ENCODE measurements around the gene EEF1E1.

Gene EEF1E1

GRCh38 chr6:8100159-8100854, 2.0 kb downstream of the EEF1E1 start:
- H3K4me1 ChIP-seq (ENCODE audit: control insufficient read depth, insufficient read depth, low read length), result peaks cover 3% of the 10 kb centered on the region; the same call in 1 of the 2 replicates
- peaks cover 24 to 41% of the 10 kb centered on the region in 2 experiments for H3K36me3 ChIP-seq (ENCODE audit: control insufficient read depth in 2 of 2, insufficient read depth in 1 of 2, low read length in 2 of 2)
- no peaks in the 10 kb centered on the region for H3K9me3 ChIP-seq (ENCODE audit: control insufficient read depth, insufficient read depth, low read depth, low read length)
- H3K27ac ChIP-seq (ENCODE audit: extremely low read depth, low read depth, low read length), result no peak overlapping the region
- H3K4me3 ChIP-seq (ENCODE audit: low read depth, low read length), result no peak overlapping the region
- ChIA-PET CTCF (interaction anchor here (0.6 to 0.9 kb wide), 2 partner anchors 15 to 382 kb away, joined by 3 read pairs; no protein-coding TSS in a partner anchor), POLR2A (interaction anchor here (0.9 to 1.0 kb wide), 2 partner anchors 15 to 374 kb away, joined by 3 to 5 read pairs; partner anchors contain the start of gene BMP6)
- TF ChIP-seq ZBTB17 (tag by site-specific recombination; IDR thresholded peaks at IDR 0.05) (0 out of 2 replicates have a peak, but pooled peaks have one; percentile 10), OSR2 (tag by site-specific recombination; IDR thresholded peaks at IDR 0.05) (0 out of 2 replicates have a peak, but pooled peaks have one; percentile 22), SCRT2 (tag by site-specific recombination; IDR thresholded peaks at IDR 0.05) (peak; percentile 66; the same call in 1 of the 2 replicates), FEZF1 (tag by site-specific recombination; IDR thresholded peaks at IDR 0.05) (peak; percentile 41; the same call in 1 of the 2 replicates), IKZF3 (tag by site-specific recombination; IDR thresholded peaks at IDR 0.05) (0 out of 2 replicates have a peak, but pooled peaks have one; percentile 27), SP7 (tag by site-specific recombination; IDR thresholded peaks at IDR 0.05) (peak; percentile 91), ZNF76 (tag by site-specific recombination; IDR thresholded peaks at IDR 0.05; ENCODE audit: borderline replicate concordance, low read depth) (no peak)
- TF ChIP-seq, protein P1, sequence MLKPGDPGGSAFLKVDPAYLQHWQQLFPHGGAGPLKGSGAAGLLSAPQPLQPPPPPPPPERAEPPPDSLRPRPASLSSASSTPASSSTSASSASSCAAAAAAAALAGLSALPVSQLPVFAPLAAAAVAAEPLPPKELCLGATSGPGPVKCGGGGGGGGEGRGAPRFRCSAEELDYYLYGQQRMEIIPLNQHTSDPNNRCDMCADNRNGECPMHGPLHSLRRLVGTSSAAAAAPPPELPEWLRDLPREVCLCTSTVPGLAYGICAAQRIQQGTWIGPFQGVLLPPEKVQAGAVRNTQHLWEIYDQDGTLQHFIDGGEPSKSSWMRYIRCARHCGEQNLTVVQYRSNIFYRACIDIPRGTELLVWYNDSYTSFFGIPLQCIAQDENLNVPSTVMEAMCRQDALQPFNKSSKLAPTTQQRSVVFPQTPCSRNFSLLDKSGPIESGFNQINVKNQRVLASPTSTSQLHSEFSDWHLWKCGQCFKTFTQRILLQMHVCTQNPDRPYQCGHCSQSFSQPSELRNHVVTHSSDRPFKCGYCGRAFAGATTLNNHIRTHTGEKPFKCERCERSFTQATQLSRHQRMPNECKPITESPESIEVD (tag by site-specific recombination; IDR thresholded peaks at IDR 0.05), result peak; percentile 71
- TF ChIP-seq, protein P2, sequence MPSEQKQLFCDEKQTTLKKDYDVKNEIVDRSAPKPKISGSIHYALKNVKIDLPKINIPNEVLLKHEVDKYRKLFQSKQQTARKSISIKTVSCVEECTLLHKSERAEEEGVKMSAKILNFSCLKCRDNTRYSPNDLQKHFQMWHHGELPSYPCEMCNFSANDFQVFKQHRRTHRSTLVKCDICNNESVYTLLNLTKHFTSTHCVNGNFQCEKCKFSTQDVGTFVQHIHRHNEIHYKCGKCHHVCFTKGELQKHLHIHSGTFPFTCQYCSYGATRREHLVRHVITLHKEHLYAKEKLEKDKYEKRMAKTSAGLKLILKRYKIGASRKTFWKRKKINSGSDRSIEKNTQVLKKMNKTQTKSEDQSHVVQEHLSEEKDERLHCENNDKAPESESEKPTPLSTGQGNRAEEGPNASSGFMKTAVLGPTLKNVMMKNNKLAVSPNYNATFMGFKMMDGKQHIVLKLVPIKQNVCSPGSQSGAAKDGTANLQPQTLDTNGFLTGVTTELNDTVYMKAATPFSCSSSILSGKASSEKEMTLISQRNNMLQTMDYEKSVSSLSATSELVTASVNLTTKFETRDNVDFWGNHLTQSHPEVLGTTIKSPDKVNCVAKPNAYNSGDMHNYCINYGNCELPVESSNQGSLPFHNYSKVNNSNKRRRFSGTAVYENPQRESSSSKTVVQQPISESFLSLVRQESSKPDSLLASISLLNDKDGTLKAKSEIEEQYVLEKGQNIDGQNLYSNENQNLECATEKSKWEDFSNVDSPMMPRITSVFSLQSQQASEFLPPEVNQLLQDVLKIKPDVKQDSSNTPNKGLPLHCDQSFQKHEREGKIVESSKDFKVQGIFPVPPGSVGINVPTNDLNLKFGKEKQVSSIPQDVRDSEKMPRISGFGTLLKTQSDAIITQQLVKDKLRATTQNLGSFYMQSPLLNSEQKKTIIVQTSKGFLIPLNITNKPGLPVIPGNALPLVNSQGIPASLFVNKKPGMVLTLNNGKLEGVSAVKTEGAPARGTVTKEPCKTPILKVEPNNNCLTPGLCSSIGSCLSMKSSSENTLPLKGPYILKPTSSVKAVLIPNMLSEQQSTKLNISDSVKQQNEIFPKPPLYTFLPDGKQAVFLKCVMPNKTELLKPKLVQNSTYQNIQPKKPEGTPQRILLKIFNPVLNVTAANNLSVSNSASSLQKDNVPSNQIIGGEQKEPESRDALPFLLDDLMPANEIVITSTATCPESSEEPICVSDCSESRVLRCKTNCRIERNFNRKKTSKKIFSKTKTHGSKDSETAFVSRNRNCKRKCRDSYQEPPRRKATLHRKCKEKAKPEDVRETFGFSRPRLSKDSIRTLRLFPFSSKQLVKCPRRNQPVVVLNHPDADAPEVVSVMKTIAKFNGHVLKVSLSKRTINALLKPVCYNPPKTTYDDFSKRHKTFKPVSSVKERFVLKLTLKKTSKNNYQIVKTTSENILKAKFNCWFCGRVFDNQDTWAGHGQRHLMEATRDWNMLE (tag by site-specific recombination; conservative IDR thresholded peaks at IDR 0.05; ENCODE audit: low read depth), result no peak

DNA sequence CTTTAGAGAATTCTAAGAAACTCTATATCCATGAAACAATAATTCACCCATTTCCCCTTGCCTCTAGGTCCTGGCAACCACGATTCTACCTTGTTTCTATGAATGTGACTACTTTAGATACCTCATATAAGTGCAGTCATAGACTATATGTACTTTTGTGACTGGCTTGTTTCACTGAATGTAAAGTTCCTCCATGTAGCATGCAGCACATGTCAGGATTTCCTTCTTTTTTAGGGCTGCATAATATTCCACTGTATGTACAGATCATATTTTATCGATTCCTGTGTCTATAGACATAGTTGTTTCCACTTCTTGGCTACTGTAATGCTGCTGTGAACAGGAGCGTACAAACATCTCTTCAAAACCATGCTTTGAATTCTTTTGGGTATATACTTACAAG, 11.7 kb downstream of the EEF1E1 start:
- ChIA-PET CTCF (no interaction called here), POLR2A (interaction anchor here (0.6 kb wide), 1 partner anchor 12 kb away, joined by 4 read pairs; the partner anchor contains the start of gene EEF1E1)
- no peaks in the 10 kb centered on the region for H3K9me3 ChIP-seq (ENCODE audit: control insufficient read depth, insufficient read depth, low read depth, low read length)
- H3K4me1 ChIP-seq (ENCODE audit: control insufficient read depth, insufficient read depth, low read length), result no peaks in the 10 kb centered on the region
- no peak overlapping the region for H3K4me3 ChIP-seq (ENCODE audit: low read depth, low read length)
- H3K36me3 ChIP-seq (ENCODE audit: control insufficient read depth in 2 of 2, insufficient read depth in 1 of 2, low read length in 2 of 2), result peaks cover 49 to 79% of the 10 kb centered on the region in 2 experiments
- H3K27ac ChIP-seq (ENCODE audit: extremely low read depth, low read depth, low read length), result no peak overlapping the region
- TF ChIP-seq ZNF426 (tag by site-specific recombination; IDR thresholded peaks at IDR 0.05), result no peak
- peak; percentile 98 for TF ChIP-seq ZNF146 (tag by site-specific recombination; IDR thresholded peaks at IDR 0.05)
- no peak for TF ChIP-seq ZNF18 (tag by site-specific recombination; IDR thresholded peaks at IDR 0.05)
- no peak for TF ChIP-seq ZNF449 (tag by site-specific recombination; IDR thresholded peaks at IDR 0.05)
- no peak for TF ChIP-seq ZNF544 (tag by site-specific recombination; IDR thresholded peaks at IDR 0.05)
- TF ChIP-seq ZNF350 (tag by site-specific recombination; IDR thresholded peaks at IDR 0.05), result no peak
- TF ChIP-seq ZNF280D (tag by site-specific recombination; IDR thresholded peaks at IDR 0.05), result 0 out of 2 replicates have a peak, but pooled peaks have one; percentile 14
- no peak for TF ChIP-seq ZNF791 (tag by site-specific recombination; IDR thresholded peaks at IDR 0.05)
- no peak for TF ChIP-seq KLF9 (tag by site-specific recombination; IDR thresholded peaks at IDR 0.05; ENCODE audit: low read depth)
